Upper lobe of right lung (tissue), 1 donor: ENCODE measurements around the gene FAM174C. TPM values are rescaled to one million over a fixed set of nuclear protein-coding genes. Genes with fewer than 3 reads are reported as not detected.

Source experiments
- ATAC-seq: fragments of 200-7000 bp; cut with Tn5 transposase; one replicate; pipeline ENCODE4 v1.9.1; 2020; ENCODE audit warnings: mild to moderate bottlenecking, moderate library complexity
- DNase-seq: peaks from one replicate; pipeline ENCODE4 v3.0.0-alpha.2; 2020
- H3K27ac ChIP-seq: fragments of 200-600 bp; one replicate; pipeline ENCODE4 v1.8.0; 2022
- H3K27me3 ChIP-seq: fragments of 200-600 bp; one replicate; pipeline ENCODE4 v1.8.0; 2022; ENCODE audit warnings: mild to moderate bottlenecking
- H3K36me3 ChIP-seq: fragments of 200-600 bp; one replicate; pipeline ENCODE4 v1.8.0; 2022
- H3K4me1 ChIP-seq: fragments of 200-600 bp; one replicate; pipeline ENCODE4 v1.8.0; 2022
- H3K4me3 ChIP-seq: fragments of 200-600 bp; one replicate; pipeline ENCODE4 v1.8.0; 2022; ENCODE audit warnings: mild to moderate bottlenecking
- H3K9me3 ChIP-seq: fragments of 200-600 bp; one replicate; pipeline ENCODE4 v1.8.0; 2022
- intact Hi-C: fragments of 100-400 bp; cut with DNase I; formaldehyde crosslinking; loops from one replicate; pipeline ENCODE4 v1.11.0; 2022
- total RNA-seq: library from RNA; stranded (reverse); fragmentation: NEBNext Ultra II Directional; extraction: Animal tissue kit (Norgen Biotek cat#: 25700); gene quantifications from one replicate; pipeline ENCODE4 v1.2.1, GENCODE V29; 2021
- TF ChIP-seq, protein P1 (sequence below): fragments of 200-600 bp; IDR thresholded peaks from one replicate; pipeline ENCODE4 v1.8.0; 2022; ENCODE audit warnings: antibody characterized with exemption
- donor health status: DM: no; HTN: yes; CAD: no; lungs with severe emphysema.

FAM174C gene
- total RNA-seq, 1 donor from 2014 or later, result 41.4 TPM

DNA sequence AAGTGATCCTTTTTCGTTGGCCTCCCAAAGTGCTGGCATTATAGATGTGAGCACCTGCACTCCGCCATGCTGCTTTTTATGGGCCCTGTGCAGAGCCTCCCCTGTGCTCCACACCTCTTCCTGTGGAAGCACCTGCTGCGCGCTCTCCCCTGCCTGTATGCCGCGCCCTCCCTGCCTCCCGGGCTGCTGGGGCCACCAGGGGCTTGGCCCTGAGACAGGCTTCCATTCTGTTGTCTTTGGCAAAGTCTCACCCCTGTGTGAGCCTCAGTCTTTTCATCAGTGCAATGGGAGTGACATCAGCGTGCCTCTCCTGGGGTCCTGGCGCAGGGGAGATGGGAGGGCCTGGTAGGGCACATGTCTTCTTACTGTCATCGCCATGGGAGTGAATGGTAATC is 1.3 kb downstream of the FAM174C start:
- Histone ChIP-seq H3K4me3 (peak overlapping the region; percentile 69), H3K36me3 (peaks cover 48% of the 10 kb centered on the region), H3K4me1 (peaks cover 43% of the 10 kb centered on the region), H3K27ac (no peak overlapping the region), H3K27me3 (no peaks in the 10 kb centered on the region), H3K9me3 (no peaks in the 10 kb centered on the region)
- DNase-seq (no peak), ATAC-seq (no peak)
- TF ChIP-seq, protein P1, sequence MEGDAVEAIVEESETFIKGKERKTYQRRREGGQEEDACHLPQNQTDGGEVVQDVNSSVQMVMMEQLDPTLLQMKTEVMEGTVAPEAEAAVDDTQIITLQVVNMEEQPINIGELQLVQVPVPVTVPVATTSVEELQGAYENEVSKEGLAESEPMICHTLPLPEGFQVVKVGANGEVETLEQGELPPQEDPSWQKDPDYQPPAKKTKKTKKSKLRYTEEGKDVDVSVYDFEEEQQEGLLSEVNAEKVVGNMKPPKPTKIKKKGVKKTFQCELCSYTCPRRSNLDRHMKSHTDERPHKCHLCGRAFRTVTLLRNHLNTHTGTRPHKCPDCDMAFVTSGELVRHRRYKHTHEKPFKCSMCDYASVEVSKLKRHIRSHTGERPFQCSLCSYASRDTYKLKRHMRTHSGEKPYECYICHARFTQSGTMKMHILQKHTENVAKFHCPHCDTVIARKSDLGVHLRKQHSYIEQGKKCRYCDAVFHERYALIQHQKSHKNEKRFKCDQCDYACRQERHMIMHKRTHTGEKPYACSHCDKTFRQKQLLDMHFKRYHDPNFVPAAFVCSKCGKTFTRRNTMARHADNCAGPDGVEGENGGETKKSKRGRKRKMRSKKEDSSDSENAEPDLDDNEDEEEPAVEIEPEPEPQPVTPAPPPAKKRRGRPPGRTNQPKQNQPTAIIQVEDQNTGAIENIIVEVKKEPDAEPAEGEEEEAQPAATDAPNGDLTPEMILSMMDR, result no peak
- intact Hi-C loops, result no loop called here

DNA sequence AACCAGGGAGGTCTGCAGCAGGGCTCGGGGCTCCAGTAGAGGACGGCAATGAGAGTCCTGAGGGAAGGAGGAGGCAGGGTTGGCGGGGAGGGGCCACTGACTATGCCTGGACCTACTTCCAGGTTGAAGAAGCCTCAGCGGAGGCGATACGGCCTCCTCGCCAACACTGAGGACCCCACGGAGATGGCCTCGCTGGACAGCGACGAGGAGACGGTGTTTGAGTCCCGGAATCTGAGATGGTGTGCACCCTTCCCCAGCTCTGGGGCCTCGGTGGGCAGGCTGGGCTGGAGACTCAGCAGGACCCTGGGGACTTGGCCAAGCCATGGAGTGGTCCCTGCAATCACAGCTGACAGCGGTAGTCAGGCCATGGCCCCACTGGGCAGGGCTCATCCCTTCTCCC is 1.7 kb downstream of the FAM174C start:
- H3K9me3 ChIP-seq, result no peaks in the 10 kb centered on the region
- H3K4me1 ChIP-seq, result peaks cover 38% of the 10 kb centered on the region
- intact Hi-C loops, result no loop called here
- no peak for DNase-seq
- no peaks in the 10 kb centered on the region for H3K27me3 ChIP-seq
- H3K27ac ChIP-seq, result no peak overlapping the region
- no peak overlapping the region for H3K4me3 ChIP-seq
- no peak for ATAC-seq
- TF ChIP-seq, protein P1, result no peak
- peaks cover 44% of the 10 kb centered on the region for H3K36me3 ChIP-seq

DNA sequence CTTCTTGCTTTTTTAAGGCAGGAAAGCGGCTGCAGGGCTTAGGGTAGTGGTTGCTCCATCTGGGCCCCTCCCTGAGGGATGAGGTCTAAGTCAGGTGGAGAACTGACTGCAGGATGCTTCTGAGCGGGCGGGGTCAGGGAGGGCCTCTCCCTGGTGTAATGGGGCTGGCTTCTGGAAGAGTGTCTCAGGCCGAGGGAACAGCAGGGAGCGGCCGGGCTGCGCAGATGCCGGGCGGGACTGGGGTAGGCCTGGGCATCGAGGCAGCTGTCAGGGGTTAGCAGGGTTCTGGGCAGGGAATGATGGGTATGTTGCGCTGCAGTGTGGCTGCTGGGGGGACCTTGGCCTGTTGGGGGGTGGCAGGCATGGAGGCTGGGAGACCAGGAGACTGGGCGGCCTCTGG is 2.7 kb downstream of the FAM174C start:
- Histone ChIP-seq H3K9me3 (no peaks in the 10 kb centered on the region), H3K27ac (no peak overlapping the region), H3K4me1 (peaks cover 28% of the 10 kb centered on the region), H3K27me3 (no peaks in the 10 kb centered on the region), H3K4me3 (no peak overlapping the region), H3K36me3 (peaks cover 34% of the 10 kb centered on the region)
- ATAC-seq (no peak), DNase-seq (no peak)
- TF ChIP-seq, protein P1, result no peak
- intact Hi-C loops, result no loop called here

DNA sequence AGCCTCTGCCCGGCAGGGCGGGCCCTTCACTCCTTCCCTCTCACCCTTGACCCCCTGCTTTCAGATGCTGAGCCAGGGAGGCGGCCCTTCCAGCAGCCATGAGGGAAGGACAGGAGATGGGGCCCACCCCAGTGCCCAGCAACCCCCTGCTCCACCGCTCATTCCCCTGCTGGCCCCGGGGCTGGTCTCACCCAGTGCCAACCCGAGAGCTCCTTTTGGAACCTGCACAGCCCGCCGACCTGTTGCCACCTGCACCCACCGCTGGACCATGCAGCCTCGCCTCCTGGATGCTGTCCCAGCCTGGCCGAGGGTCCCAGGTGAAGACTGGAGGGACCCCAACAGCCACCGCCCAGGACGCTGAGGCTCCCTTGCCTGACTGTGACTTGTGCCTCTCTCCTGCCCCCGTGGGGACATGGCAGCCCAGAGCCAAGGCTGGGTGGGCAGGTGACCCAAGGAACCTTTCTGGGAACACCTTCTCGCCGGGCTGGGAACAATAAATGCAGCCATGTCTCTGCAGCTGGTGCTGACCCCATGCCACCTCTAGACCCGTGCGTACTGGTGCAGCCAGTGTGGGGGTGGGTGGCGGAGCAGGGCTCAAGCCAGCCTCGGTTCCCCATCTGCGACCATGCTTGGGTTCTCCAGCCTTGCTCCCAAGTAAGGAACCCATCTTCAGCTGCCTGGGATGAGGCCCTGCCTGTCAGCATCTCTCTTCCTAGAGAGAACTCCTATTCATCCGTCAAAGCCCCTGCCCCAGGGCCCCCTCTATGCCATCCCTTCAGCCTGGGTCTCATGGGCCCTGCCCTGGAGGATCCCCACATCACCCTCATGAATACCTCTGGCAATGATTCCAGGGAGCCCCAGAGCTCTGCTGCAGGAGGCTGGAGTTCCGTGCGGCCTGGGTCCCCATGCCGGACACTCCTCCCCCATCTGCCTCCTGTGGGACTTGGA is 3.7 kb downstream of the FAM174C start:
- H3K27me3 ChIP-seq, result peaks cover 7% of the 10 kb centered on the region
- H3K4me1 ChIP-seq, result peaks cover 19% of the 10 kb centered on the region
- TF ChIP-seq, protein P1, result no peak
- intact Hi-C loops, result no loop called here
- H3K9me3 ChIP-seq, result no peaks in the 10 kb centered on the region
- DNase-seq, result no peak
- H3K27ac ChIP-seq, result no peak overlapping the region
- no peak for ATAC-seq
- peaks cover 25% of the 10 kb centered on the region for H3K36me3 ChIP-seq
- H3K4me3 ChIP-seq, result no peak overlapping the region

DNA sequence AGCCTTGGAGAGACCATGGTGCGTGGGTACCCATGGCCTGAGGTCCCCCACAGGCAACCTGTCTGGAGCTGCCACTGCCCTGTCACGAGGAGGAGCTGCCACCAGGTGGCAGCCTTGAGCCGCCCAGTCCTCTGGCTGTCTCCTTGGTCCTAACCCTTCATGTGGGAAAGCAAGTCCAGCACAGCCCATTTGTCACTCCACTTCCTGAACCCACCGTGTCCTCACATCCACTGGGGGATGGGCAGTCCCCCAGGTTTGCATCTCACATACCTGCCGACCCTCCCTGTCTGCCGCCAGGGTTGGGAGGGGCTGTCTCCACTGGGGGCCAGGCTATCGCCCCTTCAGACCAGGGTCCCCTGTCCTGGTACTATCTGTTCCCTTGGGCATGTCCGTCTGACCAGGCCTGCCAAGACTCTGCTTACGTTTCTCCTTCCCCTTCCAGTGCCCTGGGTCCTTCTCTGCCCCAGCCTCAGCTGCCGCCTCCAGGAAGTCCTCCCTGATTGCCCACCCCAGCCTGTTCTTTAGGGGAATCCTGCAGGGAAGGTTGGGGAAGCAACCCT is 4.5 kb downstream of the FAM174C start:
- Histone ChIP-seq H3K4me1 (peaks cover 10% of the 10 kb centered on the region), H3K27ac (no peak overlapping the region), H3K9me3 (no peaks in the 10 kb centered on the region), H3K36me3 (peaks cover 16% of the 10 kb centered on the region), H3K4me3 (no peak overlapping the region), H3K27me3 (peaks cover 16% of the 10 kb centered on the region)
- ATAC-seq (peak; percentile 46), DNase-seq (peak; percentile 92)
- TF ChIP-seq, protein P1, result peak; percentile 97
- intact Hi-C loops, result no loop called here
